Endodermal cell (in vitro differentiated cells): ENCODE data around the gene TNFRSF1A. TPM values are rescaled to one million over a fixed set of nuclear protein-coding genes. Genes with fewer than 3 reads are reported as not detected.

Experiments
- DNase-seq: peaks from one replicate; pipeline ENCODE4 v3.0.0-alpha.2; 2017
- H3K27ac ChIP-seq: 2 replicates; pipeline ENCODE4 v1.5.1; 2013; ENCODE audit warnings: mild to moderate bottlenecking, low read depth, low read length, moderate library complexity
- H3K27me3 ChIP-seq: 2 replicates; pipeline ENCODE4 v1.6.1; 2013; ENCODE audit warnings: mild to moderate bottlenecking, low read length, moderate library complexity; ENCODE audit not compliant: insufficient read depth, control insufficient read depth, poor library complexity, severe bottlenecking
- H3K36me3 ChIP-seq: 2 replicates; pipeline ENCODE4 v1.7.0; 2013; ENCODE audit warnings: mild to moderate bottlenecking, low read length, moderate library complexity; ENCODE audit not compliant: control insufficient read depth, insufficient read depth
- H3K4me1 ChIP-seq: one replicate; pipeline ENCODE4 v1.7.0; 2013; ENCODE audit warnings: low read length; ENCODE audit not compliant: control insufficient read depth, insufficient read depth
- H3K4me3 ChIP-seq: 2 replicates; pipeline ENCODE4 v1.5.1; 2013; ENCODE audit warnings: mild to moderate bottlenecking, low read length, moderate library complexity
- H3K9ac ChIP-seq: 2 replicates; pipeline ENCODE4 v1.6.1; 2013; ENCODE audit warnings: mild to moderate bottlenecking, low read length, moderate library complexity; ENCODE audit not compliant: poor library complexity, severe bottlenecking; ENCODE audit errors: extremely low read depth
- H3K9me3 ChIP-seq: 2 replicates; pipeline ENCODE4 v1.6.1; 2013; ENCODE audit warnings: mild to moderate bottlenecking, low read length, moderate library complexity; ENCODE audit not compliant: control insufficient read depth
- H3K27ac Mint-ChIP-seq: 2 replicates; pipeline ENCODE4 v1.8.0; 2020; ENCODE audit warnings: mixed read lengths
- H3K27me3 Mint-ChIP-seq: 2 replicates; pipeline ENCODE4 v1.8.0; 2021; ENCODE audit warnings: mild to moderate bottlenecking, mixed read lengths; ENCODE audit not compliant: insufficient read depth
- H3K36me3 Mint-ChIP-seq: 2 replicates; pipeline ENCODE4 v1.8.0; 2020; ENCODE audit warnings: low read depth, mixed read lengths
- H3K4me1 Mint-ChIP-seq: 2 replicates; pipeline ENCODE4 v1.8.0; 2020; ENCODE audit warnings: mixed read lengths
- H3K4me3 Mint-ChIP-seq: 2 replicates; pipeline ENCODE4 v1.8.0; 2020; ENCODE audit warnings: mild to moderate bottlenecking, moderate library complexity, mixed read lengths
- H3K9me3 Mint-ChIP-seq: 2 replicates; pipeline ENCODE4 v1.8.0; 2020; ENCODE audit warnings: mild to moderate bottlenecking, mixed read lengths
- CTCF ChIP-seq: fragments of 200-600 bp; sonication (generic); conservative IDR thresholded peaks from 2 replicates; pipeline ENCODE4 v1.5.0; 2021; ENCODE audit warnings: antibody characterized with exemption, mild to moderate bottlenecking
- WGBS, 2 experiments: methylation state at CpG; one replicate each; pipeline versions ENCODE4 v1.1.5 to v1.1.7; 2013; ENCODE audit warnings: missing lambda C conversion rate in 2 of 2, mixed read lengths in 1 of 2; ENCODE audit not compliant: insufficient coverage in 1 of 2, insufficient read length in 1 of 2; 5-methylcytosine and 5-hydroxymethylcytosine counted together
- total RNA-seq, 2 donors: library from RNA; stranded (reverse); fragmentation: NEBNext Ultra II Directional in 1 of 2; extraction: Animal tissue kit (Norgen Biotek cat#: 25700) in 1 of 2; gene quantifications; 2 replicates in 1 of 2; 3 replicates in 1 of 2; pipeline ENCODE4 v1.2.1, GENCODE V29; 2021

Gene TNFRSF1A
- total RNA-seq, 2 donors from 2014 or later = 43.2 to 86.2 TPM

- WGBS, 2 experiments = 83 to 98% methylated on average over 5 to 7 of the region's 7 CpGs
- peaks cover 33% of the 10 kb centered on the region for H3K36me3 Mint-ChIP-seq
- Histone ChIP-seq H3K36me3 (no peaks in the 10 kb centered on the region), H3K27me3 (no peaks in the 10 kb centered on the region), H3K4me1 (no peaks in the 10 kb centered on the region), H3K4me3 (no peak overlapping the region), H3K9ac (no peak overlapping the region), H3K9me3 (no peaks in the 10 kb centered on the region), H3K27ac (no peak overlapping the region)
- TF ChIP-seq CTCF = no peak
- no peaks in the 10 kb centered on the region for H3K9me3 Mint-ChIP-seq
- no peak for DNase-seq
- no peak overlapping the region for H3K4me3 Mint-ChIP-seq
- no peak overlapping the region for H3K27ac Mint-ChIP-seq
- peaks cover 15% of the 10 kb centered on the region for H3K4me1 Mint-ChIP-seq
- no peaks in the 10 kb centered on the region for H3K27me3 Mint-ChIP-seq
Observed at GRCh38 chr12:6360080-6360571, 18.2 kb upstream of the TNFRSF1A start.

- TF ChIP-seq CTCF = no peak
- Mint-ChIP-seq H3K9me3 (no peaks in the 10 kb centered on the region), H3K4me3 (no peak overlapping the region), H3K27ac (no peak overlapping the region), H3K4me1 (peaks cover 17% of the 10 kb centered on the region), H3K36me3 (peaks cover 42% of the 10 kb centered on the region), H3K27me3 (no peaks in the 10 kb centered on the region)
- Histone ChIP-seq H3K4me1 (no peaks in the 10 kb centered on the region), H3K36me3 (no peaks in the 10 kb centered on the region), H3K4me3 (no peak overlapping the region), H3K27ac (no peak overlapping the region), H3K9me3 (no peaks in the 10 kb centered on the region), H3K27me3 (no peaks in the 10 kb centered on the region), H3K9ac (no peak overlapping the region)
- 100% methylated on average over 1 of the region's 1 CpG; no CpG with 5 or more reads in 1 of the 2 experiments for WGBS, 2 experiments
- DNase-seq = no peak
Observed at GRCh38 chr12:6358881-6359280, 17.0 kb upstream of the TNFRSF1A start.

- Mint-ChIP-seq H3K27ac (no peak overlapping the region), H3K36me3 (peaks cover 36% of the 10 kb centered on the region), H3K9me3 (no peaks in the 10 kb centered on the region), H3K4me1 (peaks cover 16% of the 10 kb centered on the region), H3K27me3 (no peaks in the 10 kb centered on the region), H3K4me3 (no peak overlapping the region)
- no peaks in the 10 kb centered on the region for H3K4me1 ChIP-seq
- no peak overlapping the region for H3K9ac ChIP-seq
- no peaks in the 10 kb centered on the region for H3K27me3 ChIP-seq
- WGBS, 2 experiments = 94 to 97% methylated on average over 4 to 5 of the region's 5 CpGs
- no peak overlapping the region for H3K27ac ChIP-seq
- no peak overlapping the region for H3K4me3 ChIP-seq
- no peak for TF ChIP-seq CTCF
- no peaks in the 10 kb centered on the region for H3K36me3 ChIP-seq
- no peak for DNase-seq
- no peaks in the 10 kb centered on the region for H3K9me3 ChIP-seq
Observed at GRCh38 chr12:6356374-6356820, 14.5 kb upstream of the TNFRSF1A start.
